ENCODE results near the gene RPTOR. TPM values are rescaled to one million over a fixed set of nuclear protein-coding genes. Genes with fewer than 3 reads are reported as not detected.

Gene RPTOR
- polyA plus RNA-seq, 1 experiment = 10.8 TPM

DNA sequence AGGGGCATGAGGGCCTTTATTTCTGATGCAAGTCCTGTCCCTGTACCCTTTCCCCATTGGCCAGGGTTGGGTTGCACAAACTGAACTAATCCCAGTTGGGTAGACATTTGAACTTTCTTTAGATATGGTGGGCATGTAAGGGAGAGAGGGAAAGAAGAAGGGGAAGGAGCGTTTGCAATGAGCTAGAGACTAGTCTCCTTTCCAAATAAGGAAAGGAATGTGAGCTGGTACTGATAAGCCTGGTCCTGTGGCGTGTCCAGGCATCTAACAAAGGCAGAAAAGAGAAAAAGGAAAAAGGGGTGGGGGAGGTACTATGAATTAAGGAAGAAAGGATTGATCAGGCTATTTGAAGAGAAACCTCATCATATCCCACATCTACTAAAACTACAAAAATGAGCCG lies 467.3 kb downstream of the RPTOR start:
- TF ChIP-seq, protein P1, sequence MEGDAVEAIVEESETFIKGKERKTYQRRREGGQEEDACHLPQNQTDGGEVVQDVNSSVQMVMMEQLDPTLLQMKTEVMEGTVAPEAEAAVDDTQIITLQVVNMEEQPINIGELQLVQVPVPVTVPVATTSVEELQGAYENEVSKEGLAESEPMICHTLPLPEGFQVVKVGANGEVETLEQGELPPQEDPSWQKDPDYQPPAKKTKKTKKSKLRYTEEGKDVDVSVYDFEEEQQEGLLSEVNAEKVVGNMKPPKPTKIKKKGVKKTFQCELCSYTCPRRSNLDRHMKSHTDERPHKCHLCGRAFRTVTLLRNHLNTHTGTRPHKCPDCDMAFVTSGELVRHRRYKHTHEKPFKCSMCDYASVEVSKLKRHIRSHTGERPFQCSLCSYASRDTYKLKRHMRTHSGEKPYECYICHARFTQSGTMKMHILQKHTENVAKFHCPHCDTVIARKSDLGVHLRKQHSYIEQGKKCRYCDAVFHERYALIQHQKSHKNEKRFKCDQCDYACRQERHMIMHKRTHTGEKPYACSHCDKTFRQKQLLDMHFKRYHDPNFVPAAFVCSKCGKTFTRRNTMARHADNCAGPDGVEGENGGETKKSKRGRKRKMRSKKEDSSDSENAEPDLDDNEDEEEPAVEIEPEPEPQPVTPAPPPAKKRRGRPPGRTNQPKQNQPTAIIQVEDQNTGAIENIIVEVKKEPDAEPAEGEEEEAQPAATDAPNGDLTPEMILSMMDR (IDR thresholded peaks at IDR 0.05; ENCODE audit: insufficient read depth, low read depth, low read length) = no peak

DNA sequence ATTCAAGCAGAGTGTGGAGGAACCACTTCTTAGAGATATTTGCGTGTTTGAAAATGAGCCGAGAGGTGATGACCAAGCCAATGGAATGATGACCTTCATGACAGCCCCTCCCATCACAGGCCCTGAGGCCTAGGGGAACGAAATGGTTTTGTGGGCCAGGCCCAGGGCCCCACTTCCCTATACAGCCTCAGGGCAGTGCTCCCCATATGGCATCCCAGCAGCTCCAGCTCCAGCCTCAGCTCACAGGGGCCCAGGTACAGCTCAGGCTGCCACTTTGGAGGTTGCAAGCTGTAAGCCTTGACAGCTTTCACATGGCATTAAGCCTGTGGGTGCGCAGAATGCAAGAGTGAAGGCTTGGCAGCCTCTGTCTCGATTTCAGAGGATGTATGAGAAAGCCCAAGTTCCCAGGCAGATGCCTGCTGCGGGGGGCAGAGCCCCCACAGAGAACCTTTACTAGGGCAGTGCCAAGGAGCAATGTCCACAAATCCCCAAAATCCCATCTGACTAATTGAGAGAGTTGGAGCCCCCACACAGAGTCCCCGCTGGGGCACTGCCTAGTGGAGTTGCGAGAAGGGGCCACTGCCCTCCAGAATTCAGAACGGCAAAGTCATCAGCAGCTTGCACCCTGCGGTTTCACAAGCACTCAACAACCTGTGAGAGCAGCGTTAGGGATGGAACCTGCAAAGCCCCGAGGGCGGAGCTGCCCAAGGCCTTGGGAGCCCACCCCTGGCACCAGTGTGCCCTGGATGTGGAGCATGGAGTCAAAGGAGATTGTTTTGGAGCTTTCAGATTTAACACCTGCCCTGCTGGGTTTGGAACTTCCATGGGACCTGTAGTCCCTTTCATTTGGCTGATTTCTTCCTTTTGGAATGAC lies 468.2 kb downstream of the RPTOR start:
- ChIA-PET CTCF (interaction anchor here (1.1 to 4.4 kb wide), 3 partner anchors 11 to 90 kb away, joined by 3 to 24 read pairs (median 3); no protein-coding TSS in a partner anchor), POLR2A (no interaction called here)
- TF ChIP-seq, protein P1 (IDR thresholded peaks at IDR 0.05; ENCODE audit: insufficient read depth, low read depth, low read length) = no peak
- DNase-seq (ENCODE audit: low read depth) = no peak
- peaks cover 3% of the 10 kb centered on the region for H3K27me3 ChIP-seq (ENCODE audit: control insufficient read depth, insufficient read depth, low read length)
- H3K4me3 ChIP-seq (ENCODE audit: low read depth, low read length) = no peak overlapping the region
- H3K36me3 ChIP-seq (ENCODE audit: control insufficient read depth, insufficient read depth, low read length) = no peaks in the 10 kb centered on the region

More for the DNA sequence above, 467.3 kb downstream of the RPTOR start:
- H3K27me3 ChIP-seq (ENCODE audit: control insufficient read depth, insufficient read depth, low read length) = peaks cover 3% of the 10 kb centered on the region
- DNase-seq (ENCODE audit: low read depth) = no peak
- ChIA-PET CTCF (interaction anchor here (4.4 kb wide), 1 partner anchor 12 kb away, joined by 24 read pairs; no protein-coding TSS in a partner anchor), POLR2A (no interaction called here)
- H3K4me3 ChIP-seq (ENCODE audit: low read depth, low read length) = no peak overlapping the region
- H3K36me3 ChIP-seq (ENCODE audit: control insufficient read depth, insufficient read depth, low read length) = no peaks in the 10 kb centered on the region

- ChIA-PET POLR2A (no interaction called here), CTCF (interaction anchor here (1.1 to 4.4 kb wide), 3 partner anchors 11 to 89 kb away, joined by 3 to 24 read pairs (median 3); no protein-coding TSS in a partner anchor)
- no peak overlapping the region for H3K4me3 ChIP-seq (ENCODE audit: low read depth, low read length)
- no peaks in the 10 kb centered on the region for H3K36me3 ChIP-seq (ENCODE audit: control insufficient read depth, insufficient read depth, low read length)
- no peak for DNase-seq (ENCODE audit: low read depth)
- TF ChIP-seq, protein P1 (IDR thresholded peaks at IDR 0.05; ENCODE audit: insufficient read depth, low read depth, low read length) = no peak
- no peaks in the 10 kb centered on the region for H3K27me3 ChIP-seq (ENCODE audit: control insufficient read depth, insufficient read depth, low read length)
These were observed 469.0 kb downstream of the RPTOR start for GRCh38 chr17:81013642-81014041.

DNA sequence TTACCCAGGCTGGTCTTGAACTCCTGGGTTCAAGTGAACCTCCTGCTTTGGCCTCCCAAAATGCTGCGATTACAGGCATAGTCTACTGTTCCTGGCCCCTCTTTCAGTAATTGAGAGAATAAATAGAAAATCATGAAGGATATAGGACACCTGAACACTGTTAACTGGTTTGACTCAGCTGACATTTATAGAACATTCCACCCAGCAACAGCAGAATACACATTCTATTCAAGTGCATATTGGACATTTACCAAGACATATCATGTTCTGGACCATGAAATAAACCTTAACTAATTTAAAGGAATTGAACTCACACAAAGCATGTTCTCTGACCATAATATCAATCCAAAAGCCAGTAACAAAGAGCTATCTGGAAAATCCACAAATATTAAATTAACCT lies 470.5 kb downstream of the RPTOR start:
- POLR2A ChIA-PET = no interaction called here
- Histone ChIP-seq H3K4me3 (ENCODE audit: low read depth, low read length) (no peak overlapping the region), H3K27me3 (ENCODE audit: control insufficient read depth, insufficient read depth, low read length) (no peaks in the 10 kb centered on the region), H3K36me3 (ENCODE audit: control insufficient read depth, insufficient read depth, low read length) (no peaks in the 10 kb centered on the region)
- DNase-seq (ENCODE audit: low read depth) = no peak
- TF ChIP-seq, protein P1 (IDR thresholded peaks at IDR 0.05; ENCODE audit: insufficient read depth, low read depth, low read length) = no peak
- CTCF ChIA-PET = interaction anchor here (1.2 to 4.4 kb wide), 2 partner anchors 8 to 9 kb away, joined by 3 to 24 read pairs; no protein-coding TSS in a partner anchor

Small RNAs within 50 kb of the gene (small RNA-seq; reads per million reads assigned to genes)
- gene AC120024.2 (ENCODE audit: insufficient read length, low read depth, low replicate concordance) (not detected), gene AC120024.3 (ENCODE audit: insufficient read length, low read depth, low replicate concordance) (not detected)

Other genes with a start within 250 kb of the RPTOR start
- 19.5 and 29.8 TPM in 2 replicates for gene ENDOV, start 129.7 kb upstream of the RPTOR start, polyA plus RNA-seq (2011; rRNA removed)
- gene NPTX1, start 68.2 kb upstream of the RPTOR start, polyA plus RNA-seq (2011; rRNA removed) = 0.21 and 0.43 TPM in 2 replicates

Measured in BJ (cell line).